ENCODE measurements around the gene PUM2. TPM values are rescaled to one million over a fixed set of nuclear protein-coding genes. Genes with fewer than 3 reads are reported as not detected.

PUM2 gene
- total and polyA plus RNA-seq, 9 donors: 40.3 to 148 (median 95.9) TPM

DNA sequence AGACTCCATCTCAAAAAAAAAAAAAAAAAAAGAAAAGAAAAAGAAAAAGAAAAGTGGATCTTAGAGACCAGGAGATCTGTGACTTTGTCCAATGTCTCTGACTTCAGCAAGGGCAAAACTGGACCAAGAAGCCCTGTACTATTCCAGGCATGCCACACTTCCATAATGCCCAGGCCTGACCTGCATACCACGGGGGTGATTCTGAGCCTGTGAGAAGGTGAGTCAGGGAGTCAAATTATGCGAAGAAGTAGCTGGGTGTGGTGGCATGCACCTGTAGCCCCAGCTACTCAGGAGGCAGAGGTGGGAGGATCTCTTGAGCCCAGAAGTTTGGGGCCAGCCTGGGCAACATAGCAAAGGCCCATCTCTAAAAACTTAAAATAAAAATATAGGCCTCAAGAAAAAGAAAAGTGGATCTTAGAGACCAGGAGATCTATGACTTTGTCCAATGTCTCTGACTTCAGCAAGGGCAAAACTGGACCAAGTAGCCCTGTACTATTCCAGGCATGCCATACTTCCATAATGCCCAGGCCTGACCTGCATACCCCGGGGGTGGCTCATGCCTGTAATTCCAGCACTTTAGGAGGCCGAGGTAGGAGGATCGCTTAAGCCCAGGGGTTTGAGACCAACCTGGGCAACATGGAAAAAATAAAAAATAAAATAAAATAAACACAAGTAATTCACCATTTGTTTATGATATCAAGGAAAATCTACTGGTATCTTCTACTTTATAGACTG is 12.2 kb upstream of the PUM2 start:
- Histone ChIP-seq H3K4me3 (no peak overlapping the region), H3K36me3 (no peaks in the 10 kb centered on the region), H3K27me3 (no peaks in the 10 kb centered on the region), H3K27ac (no peak overlapping the region), H3K9me3 (no peaks in the 10 kb centered on the region), H3K4me1 (ENCODE audit: insufficient read depth) (no peaks in the 10 kb centered on the region)
- no peak for DNase-seq
- TF ChIP-seq EP300 (IDR thresholded peaks at IDR 0.05) (no peak), POLR2A (IDR thresholded peaks at IDR 0.05) (no peak)
- TF ChIP-seq, protein P1, sequence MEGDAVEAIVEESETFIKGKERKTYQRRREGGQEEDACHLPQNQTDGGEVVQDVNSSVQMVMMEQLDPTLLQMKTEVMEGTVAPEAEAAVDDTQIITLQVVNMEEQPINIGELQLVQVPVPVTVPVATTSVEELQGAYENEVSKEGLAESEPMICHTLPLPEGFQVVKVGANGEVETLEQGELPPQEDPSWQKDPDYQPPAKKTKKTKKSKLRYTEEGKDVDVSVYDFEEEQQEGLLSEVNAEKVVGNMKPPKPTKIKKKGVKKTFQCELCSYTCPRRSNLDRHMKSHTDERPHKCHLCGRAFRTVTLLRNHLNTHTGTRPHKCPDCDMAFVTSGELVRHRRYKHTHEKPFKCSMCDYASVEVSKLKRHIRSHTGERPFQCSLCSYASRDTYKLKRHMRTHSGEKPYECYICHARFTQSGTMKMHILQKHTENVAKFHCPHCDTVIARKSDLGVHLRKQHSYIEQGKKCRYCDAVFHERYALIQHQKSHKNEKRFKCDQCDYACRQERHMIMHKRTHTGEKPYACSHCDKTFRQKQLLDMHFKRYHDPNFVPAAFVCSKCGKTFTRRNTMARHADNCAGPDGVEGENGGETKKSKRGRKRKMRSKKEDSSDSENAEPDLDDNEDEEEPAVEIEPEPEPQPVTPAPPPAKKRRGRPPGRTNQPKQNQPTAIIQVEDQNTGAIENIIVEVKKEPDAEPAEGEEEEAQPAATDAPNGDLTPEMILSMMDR (IDR thresholded peaks at IDR 0.05): no peak
- intact Hi-C loops (cut with DNase I): no loop called here
- 91 to 98% (median 92%) methylated on average over 5 of the region's 5 CpGs for WGBS, 3 donors

DNA sequence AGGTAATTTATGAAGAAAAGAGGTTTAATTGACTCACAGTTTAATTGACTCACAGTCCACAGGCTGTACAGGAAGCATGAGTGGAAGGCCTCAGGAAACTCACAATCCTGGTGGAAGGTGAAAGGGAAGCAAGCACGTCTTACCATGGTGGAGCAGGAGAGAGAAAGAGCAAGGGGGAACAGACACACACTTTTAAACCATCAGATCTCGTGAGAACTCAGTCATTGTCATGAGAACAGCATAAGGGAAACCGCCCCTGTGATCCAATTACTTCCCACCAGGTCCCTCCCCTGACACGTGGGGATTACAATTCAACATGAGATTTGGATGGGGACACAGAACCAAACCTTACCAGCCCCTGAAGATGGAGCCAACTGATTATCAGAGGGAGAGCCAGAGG is 11.2 kb upstream of the PUM2 start:
- Histone ChIP-seq H3K9me3 (no peaks in the 10 kb centered on the region), H3K4me3 (no peak overlapping the region), H3K4me1 (ENCODE audit: insufficient read depth) (no peaks in the 10 kb centered on the region), H3K27ac (no peak overlapping the region), H3K27me3 (no peaks in the 10 kb centered on the region), H3K36me3 (no peaks in the 10 kb centered on the region)
- TF ChIP-seq EP300 (IDR thresholded peaks at IDR 0.05) (no peak), POLR2A (IDR thresholded peaks at IDR 0.05) (no peak)
- TF ChIP-seq, protein P1 (IDR thresholded peaks at IDR 0.05): no peak
- DNase-seq: no peak
- intact Hi-C loops (cut with DNase I): no loop called here
- 71 to 74% (median 73%) methylated on average over 4 of the region's 4 CpGs for WGBS, 3 donors

DNA sequence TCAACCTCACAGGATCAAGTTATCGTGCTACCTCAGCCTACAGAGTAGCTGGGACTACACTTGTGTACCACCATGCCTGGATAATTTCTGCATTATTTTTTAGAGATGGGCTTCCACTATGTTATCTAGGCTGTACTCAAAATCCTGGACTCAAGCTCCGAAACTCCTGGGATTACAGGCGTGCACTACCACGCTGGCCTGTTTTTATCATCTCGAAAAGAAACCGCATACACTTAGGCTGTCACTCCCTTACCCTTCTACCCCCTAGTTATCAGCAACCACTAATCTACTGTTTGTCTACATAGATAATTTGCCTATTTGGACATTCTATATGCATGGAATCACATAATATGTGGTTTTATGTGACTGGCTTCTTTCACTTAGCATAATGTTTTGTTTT is 8.5 kb upstream of the PUM2 start:
- H3K9me3 ChIP-seq: no peaks in the 10 kb centered on the region
- H3K27ac ChIP-seq: no peak overlapping the region
- WGBS, 3 donors: 94 to 97% (median 97%) methylated on average over 6 of the region's 6 CpGs
- intact Hi-C loops (cut with DNase I): no loop called here
- H3K4me3 ChIP-seq: no peak overlapping the region
- H3K4me1 ChIP-seq (ENCODE audit: insufficient read depth): peaks cover 3% of the 10 kb centered on the region
- TF ChIP-seq, protein P1 (IDR thresholded peaks at IDR 0.05): no peak
- TF ChIP-seq POLR2A (IDR thresholded peaks at IDR 0.05) (no peak), EP300 (IDR thresholded peaks at IDR 0.05) (no peak)
- DNase-seq: no peak
- H3K36me3 ChIP-seq: no peaks in the 10 kb centered on the region
- H3K27me3 ChIP-seq: no peaks in the 10 kb centered on the region

DNA sequence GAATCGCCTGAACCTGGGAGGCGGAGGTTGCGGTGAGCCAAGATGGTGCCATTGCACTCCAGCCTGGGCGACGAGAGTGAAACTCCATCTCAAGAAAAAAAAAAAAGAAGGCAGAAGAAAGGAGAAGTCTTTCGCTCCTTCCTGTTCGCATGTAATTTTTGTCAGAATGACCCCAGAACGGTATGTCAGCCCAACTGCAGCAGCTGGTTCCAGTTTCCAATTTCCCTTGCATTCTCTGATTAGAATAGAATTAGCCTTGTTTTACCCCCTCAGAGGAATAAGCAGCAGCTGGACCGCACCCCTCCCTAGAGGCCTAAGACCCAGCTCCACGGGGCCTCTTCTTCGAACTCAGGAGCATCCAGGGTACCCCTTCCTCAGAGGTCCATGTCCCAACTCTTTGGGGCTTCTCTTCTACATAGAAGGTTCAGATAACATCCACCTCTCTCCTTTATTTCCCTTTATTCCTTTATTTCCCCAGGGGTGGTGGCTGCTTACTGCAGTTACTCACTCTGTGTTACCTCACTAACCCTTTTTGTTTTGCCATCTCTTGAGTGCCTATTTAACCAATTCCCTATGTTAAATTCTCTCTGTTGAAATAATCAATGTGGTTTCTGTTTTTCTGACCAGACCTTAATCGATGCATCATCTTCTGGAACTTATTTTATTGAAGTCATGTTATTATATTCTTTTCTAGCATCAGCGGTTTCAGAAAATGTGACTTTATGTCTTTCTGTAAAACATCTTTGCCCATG is 7.2 kb upstream of the PUM2 start:
- DNase-seq: no peak
- intact Hi-C loops (cut with DNase I): no loop called here
- no peaks in the 10 kb centered on the region for H3K36me3 ChIP-seq
- H3K4me3 ChIP-seq: no peak overlapping the region
- TF ChIP-seq, protein P1 (IDR thresholded peaks at IDR 0.05): no peak
- TF ChIP-seq EP300 (IDR thresholded peaks at IDR 0.05): no peak
- TF ChIP-seq POLR2A (IDR thresholded peaks at IDR 0.05): no peak
- no peaks in the 10 kb centered on the region for H3K27me3 ChIP-seq
- WGBS, 3 donors: 74 to 86% (median 85%) methylated on average over 13 of the region's 13 CpGs
- peaks cover 3% of the 10 kb centered on the region for H3K4me1 ChIP-seq (ENCODE audit: insufficient read depth)
- H3K9me3 ChIP-seq: no peaks in the 10 kb centered on the region
- H3K27ac ChIP-seq: no peak overlapping the region
